NCI-H187 treated with DMSO at 0.1 percent for 48 hours (cell line): ENCODE results near the gene MICAL3.

ENCODE experiments used
- DNase-seq: peaks from one replicate; lab custom pipeline; 2025; lab: John Stamatoyannopoulos, UW

Gene MICAL3

DNA sequence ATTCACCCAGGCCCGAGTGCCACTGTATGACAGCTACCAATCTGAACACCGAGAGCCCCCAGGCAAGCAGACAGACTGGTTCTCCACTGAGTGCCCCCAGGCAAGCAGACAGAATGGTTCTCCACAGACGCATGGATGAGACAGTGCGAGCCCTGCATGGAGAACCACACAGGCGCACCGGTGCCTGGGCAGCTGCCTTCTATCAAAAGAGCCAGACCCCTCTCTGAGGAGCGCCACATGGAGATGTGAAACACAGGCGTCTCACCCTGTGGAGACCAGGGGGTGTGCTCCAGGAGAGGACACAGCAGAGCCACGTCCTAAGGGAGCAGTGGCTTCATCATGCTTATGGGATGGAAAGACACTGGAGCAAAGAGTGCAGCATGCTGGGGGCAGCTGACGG lies 155.6 kb downstream of the MICAL3 start:
- no peak for DNase-seq

GRCh38 chr22:17867160-17867785 lies 157.1 kb downstream of the MICAL3 start:
- DNase-seq: no peak

GRCh38 chr22:17866621-17867020 lies 157.7 kb downstream of the MICAL3 start:
- no peak for DNase-seq

- no peak for DNase-seq
Observed at GRCh38 chr22:17866127-17866526, 158.2 kb downstream of the MICAL3 start.

- no peak for DNase-seq
Observed at GRCh38 chr22:17865183-17866055, 158.9 kb downstream of the MICAL3 start.

DNA sequence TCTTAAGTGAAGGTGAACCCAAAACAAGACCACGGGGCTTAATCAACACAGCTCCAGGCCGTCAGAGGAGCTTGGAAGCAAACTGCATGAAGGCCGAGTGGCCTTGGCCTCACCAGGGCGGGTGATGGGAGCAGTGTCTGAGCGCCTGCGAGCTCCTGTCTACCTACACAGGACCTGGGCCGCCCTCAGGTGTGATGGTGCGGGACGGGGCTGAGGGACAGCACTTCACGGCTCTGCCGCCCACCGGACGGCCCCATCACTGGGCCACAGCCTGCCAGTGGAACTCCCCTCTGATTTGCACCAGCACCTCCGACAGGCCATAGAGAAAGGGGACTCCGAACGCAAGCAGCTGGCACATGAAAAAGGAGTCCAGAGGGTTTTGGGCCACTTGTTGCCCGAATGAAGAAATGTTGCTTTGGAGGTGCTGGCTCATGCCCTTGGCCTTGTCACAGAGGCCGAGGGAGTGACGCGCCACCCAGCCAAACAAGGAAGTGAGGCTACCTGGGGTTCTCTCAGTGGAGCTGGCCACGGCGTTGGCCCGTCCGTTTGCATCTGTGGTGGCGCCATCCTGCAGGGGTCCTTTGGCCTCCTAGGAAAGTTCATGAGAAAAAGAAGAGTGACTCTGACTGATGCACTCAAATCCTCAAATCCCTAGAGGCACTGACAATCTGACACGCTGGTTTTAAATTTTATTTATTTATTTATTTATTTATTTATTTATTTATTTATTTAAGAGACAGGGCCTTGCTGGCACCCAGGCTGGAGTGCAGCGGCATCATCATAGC lies 159.8 kb downstream of the MICAL3 start:
- no peak for DNase-seq

- DNase-seq: no peak
Observed at GRCh38 chr22:17862646-17863181, 161.6 kb downstream of the MICAL3 start.

GRCh38 chr22:17861909-17862308 lies 162.5 kb downstream of the MICAL3 start:
- DNase-seq: no peak

DNA sequence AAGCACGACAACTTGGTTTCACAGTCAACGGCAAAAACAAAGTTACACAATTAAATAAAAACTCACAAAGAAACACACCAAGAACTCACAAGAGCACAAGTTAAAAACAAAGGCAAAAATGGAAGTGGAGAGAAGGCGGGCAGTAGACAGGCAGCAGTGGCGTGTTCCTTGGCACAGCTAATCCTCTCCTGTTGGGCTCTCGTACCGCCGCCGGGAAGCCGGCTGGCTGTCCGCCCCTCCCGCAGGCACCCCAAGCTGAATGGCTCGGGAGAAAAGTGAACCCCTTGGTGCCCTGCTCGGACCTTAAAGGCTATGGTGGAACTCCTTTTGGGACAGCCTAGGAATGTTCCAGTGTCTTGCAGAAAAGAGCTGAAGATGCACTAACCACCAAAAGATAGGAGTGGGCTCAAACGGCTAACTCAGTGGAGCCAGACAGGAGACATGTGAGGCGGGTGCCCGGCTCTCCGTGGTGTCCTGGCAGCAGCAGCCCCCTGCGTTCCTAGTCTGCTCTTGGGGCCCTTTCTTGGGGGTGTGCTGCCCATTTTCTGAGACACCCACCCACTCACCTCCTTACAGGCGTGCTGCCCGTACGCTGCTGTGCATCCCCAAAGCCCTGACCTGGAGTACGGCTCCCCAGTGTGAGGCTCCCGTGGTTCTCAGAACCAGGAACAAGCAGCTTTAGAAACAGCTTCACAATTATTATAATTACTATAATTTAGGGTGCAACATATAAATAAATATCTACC lies 164.0 kb downstream of the MICAL3 start:
- no peak for DNase-seq

DNA sequence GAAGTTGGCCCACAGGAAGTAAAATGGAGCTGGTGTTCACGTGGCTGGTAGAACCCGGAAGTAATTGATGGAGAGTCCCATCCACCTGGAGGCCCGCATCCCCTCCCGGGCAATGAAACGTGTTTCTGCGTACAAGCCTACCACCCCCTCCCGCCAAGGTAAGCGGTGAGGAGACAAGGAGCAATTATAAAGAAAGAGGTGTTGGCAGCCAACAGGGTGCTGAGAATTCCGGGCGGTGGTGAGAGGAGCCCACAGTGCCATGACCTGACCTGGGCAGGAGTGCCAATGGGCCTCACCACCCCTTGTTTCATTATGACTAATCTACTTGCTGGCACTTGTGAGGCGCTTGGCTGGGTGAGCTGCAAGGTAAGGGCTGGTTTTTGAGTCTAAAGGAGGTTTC lies 166.3 kb downstream of the MICAL3 start:
- DNase-seq: no peak

DNA sequence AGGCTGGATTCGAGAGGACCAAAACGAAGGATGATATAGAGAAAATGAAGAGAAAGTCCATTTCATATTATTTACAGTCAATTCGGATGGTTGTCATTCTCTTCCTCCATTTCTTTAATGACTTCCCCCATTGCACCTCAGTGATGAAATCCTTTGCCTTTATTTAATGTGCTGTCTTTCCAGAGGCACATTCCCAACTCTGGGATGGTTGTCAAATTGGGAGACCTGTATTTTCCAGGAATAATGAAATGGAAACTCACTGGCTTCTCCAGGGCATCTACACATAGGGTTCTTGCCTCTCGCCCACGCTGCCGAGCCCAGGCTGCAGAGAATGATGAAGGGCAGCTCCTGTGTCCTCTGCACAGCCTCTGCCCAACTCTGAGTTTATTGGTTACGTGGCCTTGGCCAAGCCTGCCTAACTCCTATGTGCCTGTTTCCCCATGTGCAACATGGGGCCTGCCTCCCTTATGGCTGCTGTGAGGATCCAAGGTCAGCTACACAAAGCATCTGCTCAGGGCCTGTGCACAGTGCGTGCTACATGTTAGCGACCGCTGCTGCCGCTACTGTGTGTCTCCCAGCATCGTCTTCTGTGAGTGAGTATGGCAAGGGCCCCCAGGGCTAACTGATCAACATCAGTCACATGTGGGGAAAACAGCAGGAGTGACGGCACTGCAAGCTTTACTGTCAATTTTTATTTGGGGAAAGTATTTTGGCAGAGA lies 168.6 kb downstream of the MICAL3 start:
- DNase-seq: no peak

- no peak for DNase-seq
Observed at GRCh38 chr22:17853073-17853472, 171.3 kb downstream of the MICAL3 start.

GRCh38 chr22:17851759-17852158 lies 172.6 kb downstream of the MICAL3 start:
- DNase-seq: no peak

DNA sequence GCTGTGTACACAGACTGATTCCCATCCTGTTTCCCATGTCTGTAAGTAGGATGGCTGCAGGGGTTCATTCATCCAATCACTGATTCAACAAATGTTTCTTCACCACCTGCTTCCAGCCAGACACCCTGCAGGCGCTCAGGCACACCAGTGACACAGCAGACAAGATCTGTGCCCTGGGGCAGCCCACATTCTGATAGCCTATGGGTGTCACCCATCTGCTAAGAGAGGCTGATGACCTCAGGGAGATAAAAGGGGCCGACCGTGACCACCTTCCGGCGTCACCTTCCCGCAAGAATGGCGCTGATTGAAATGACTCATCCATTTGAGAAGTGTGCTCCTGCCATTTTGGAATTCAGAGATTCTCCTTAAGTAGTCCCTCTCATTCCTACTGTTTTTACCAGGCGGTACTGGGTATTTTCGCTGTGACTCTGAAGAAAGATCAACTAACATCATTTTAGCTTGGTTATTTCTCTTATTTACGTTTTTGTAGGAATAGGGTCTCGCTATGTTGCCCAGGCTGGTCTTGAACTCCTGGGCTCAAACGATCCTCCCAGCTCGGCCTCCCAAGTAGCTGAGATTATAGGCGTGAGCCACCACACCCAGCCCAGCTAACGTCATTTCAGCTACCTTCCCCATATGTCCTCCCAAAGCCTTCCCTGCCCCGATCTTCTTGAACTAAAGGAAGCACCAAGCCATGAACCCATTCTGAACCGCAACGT lies 176.8 kb downstream of the MICAL3 start:
- no peak for DNase-seq

GRCh38 chr22:17846326-17846992 lies 177.9 kb downstream of the MICAL3 start:
- DNase-seq: no peak

DNA sequence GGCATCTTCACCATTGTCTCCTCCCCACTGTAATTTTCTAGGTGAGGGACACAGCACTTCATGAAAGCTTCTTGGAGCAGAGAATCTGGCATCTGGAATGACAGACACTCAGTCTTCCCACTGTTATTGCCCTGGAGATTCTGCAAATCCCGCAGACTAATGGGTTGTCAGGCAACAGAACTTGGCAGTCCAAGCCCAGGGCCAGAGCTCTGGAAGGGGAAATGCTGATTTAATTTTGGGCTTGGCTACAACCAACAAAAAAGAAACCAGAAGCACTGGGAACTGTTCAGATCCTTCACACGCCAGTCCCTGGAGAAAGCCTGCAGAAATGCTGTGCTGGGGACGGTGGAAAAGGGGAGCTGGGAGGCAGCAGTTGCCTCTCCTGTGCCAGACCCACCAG lies 178.6 kb downstream of the MICAL3 start:
- DNase-seq: no peak

DNA sequence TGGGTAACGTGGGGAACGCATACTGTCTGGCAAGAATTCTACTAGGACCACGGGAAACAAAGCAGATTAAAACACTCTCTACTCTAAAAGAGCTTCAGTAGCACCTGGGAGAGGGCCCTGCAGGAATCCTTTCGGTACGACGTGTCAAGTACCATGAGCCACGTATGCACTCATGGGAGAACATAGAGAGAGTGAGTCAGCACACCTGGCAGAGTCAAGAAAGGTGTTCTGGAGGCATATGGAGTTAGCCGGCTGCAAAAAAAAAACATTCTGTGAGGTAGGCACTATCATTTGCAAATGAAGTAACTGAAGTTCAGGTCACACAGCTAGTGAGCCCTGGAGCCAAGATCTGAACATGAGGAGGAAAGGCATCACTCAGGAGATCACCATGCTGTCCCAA lies 179.0 kb downstream of the MICAL3 start:
- peak; percentile 27 for DNase-seq

- no peak for DNase-seq
Observed at GRCh38 chr22:17844150-17844549, 180.2 kb downstream of the MICAL3 start.

- no peak for DNase-seq
Observed at GRCh38 chr22:17842386-17842785, 182.0 kb downstream of the MICAL3 start.

DNA sequence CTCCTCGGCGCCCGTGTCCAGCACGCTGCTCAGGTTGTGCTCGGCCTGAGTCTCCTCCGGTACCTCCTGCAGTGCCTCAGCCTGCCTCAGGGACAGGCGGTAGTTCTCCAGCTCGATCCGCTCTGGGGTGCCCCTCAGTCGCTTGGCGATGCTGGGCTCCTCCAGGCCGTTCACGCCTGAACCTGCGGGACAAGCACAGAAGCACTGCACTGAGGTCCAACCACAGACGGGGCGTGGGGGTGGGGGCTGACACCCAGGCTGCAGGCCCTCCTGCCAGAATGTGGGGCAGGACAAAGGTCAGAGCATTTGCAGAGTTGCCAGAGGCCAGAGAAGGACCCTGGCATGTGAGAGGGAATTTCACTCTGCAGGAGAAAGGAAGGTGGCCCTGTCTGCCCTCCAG lies 182.5 kb downstream of the MICAL3 start:
- no peak for DNase-seq
